Tibial artery (tissue), 4 donors: ENCODE measurements around the gene ZFPM1.
A peak's percentile ranks its signal among the peaks of the same experiment; 100 is the strongest.

ENCODE experiments used
- DNase-seq, 2 donors: peaks; one replicate each; pipeline ENCODE4 v3.0.0-alpha.2; 2019
- H3K27ac ChIP-seq, 2 donors: fragments of 200-600 bp; sonication (generic) in 1 of 2; 1 replicate in 1 of 2; 2 replicates in 1 of 2; pipeline ENCODE4 v1.5.1; 2018 to 2019; ENCODE audit warnings: mild to moderate bottlenecking in 1 of 2
- H3K27me3 ChIP-seq, 2 donors: fragments of 200-600 bp; sonication (generic) in 1 of 2; one replicate each; pipeline versions ENCODE4 v1.5.1 to v1.6.0; 2016 to 2019
- H3K36me3 ChIP-seq, 3 donors: fragments of 200-600 bp; sonication (generic) in 2 of 3; one replicate each; pipeline ENCODE4 v1.5.1; 2016 to 2019; ENCODE audit warnings: mild to moderate bottlenecking in 2 of 3
- H3K4me1 ChIP-seq, 4 donors: fragments of 200-600 bp; sonication (generic) in 2 of 4; 1 replicate in 3 of 4; 2 replicates in 1 of 4; pipeline ENCODE4 v1.5.1; 2016 to 2019
- H3K4me3 ChIP-seq, 2 donors: fragments of 200-600 bp; sonication (generic) in 1 of 2; 1 replicate in 1 of 2; 2 replicates in 1 of 2; pipeline ENCODE4 v1.5.1; 2018 to 2019; ENCODE audit warnings: mild to moderate bottlenecking in 2 of 2
- H3K9me3 ChIP-seq, 3 donors: fragments of 200-600 bp; sonication (generic) in 1 of 3; one replicate each; pipeline ENCODE4 v1.5.1; 2016 to 2019
- intact Hi-C: fragments of 100-400 bp; cut with DNase I; formaldehyde crosslinking; loops from one replicate; pipeline ENCODE4 v1.15.0; 2023; ENCODE audit warnings: low total_unique reads
- TF ChIP-seq, protein P1 (sequence below), 2 experiments: fragments of 200-600 bp in 1 of 2; fragments of 450-650 bp in 1 of 2; IDR thresholded peaks; one replicate each; pipeline ENCODE4 v1.5.1; 2017 to 2019; ENCODE audit warnings: antibody characterized with exemption in 2 of 2, mild to moderate bottlenecking in 1 of 2, moderate library complexity in 1 of 2

Gene ZFPM1

GRCh38 chr16:88453611-88454522 lies 787 bp downstream of the ZFPM1 start:
- intact Hi-C loops, result no loop called here
- TF ChIP-seq, protein P1, sequence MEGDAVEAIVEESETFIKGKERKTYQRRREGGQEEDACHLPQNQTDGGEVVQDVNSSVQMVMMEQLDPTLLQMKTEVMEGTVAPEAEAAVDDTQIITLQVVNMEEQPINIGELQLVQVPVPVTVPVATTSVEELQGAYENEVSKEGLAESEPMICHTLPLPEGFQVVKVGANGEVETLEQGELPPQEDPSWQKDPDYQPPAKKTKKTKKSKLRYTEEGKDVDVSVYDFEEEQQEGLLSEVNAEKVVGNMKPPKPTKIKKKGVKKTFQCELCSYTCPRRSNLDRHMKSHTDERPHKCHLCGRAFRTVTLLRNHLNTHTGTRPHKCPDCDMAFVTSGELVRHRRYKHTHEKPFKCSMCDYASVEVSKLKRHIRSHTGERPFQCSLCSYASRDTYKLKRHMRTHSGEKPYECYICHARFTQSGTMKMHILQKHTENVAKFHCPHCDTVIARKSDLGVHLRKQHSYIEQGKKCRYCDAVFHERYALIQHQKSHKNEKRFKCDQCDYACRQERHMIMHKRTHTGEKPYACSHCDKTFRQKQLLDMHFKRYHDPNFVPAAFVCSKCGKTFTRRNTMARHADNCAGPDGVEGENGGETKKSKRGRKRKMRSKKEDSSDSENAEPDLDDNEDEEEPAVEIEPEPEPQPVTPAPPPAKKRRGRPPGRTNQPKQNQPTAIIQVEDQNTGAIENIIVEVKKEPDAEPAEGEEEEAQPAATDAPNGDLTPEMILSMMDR (IDR thresholded peaks at IDR 0.05), result no peak
- Histone ChIP-seq H3K4me1 (peaks cover 0 to 38% (median 30%) of the 10 kb centered on the region in 4 donors), H3K27ac (no peak overlapping the region), H3K27me3 (peaks cover 0 to 26% of the 10 kb centered on the region in 2 donors), H3K36me3 (no peaks in the 10 kb centered on the region), H3K9me3 (no peaks in the 10 kb centered on the region), H3K4me3 (peak overlapping the region; percentile 48 to 64)
- no peak for DNase-seq

DNA sequence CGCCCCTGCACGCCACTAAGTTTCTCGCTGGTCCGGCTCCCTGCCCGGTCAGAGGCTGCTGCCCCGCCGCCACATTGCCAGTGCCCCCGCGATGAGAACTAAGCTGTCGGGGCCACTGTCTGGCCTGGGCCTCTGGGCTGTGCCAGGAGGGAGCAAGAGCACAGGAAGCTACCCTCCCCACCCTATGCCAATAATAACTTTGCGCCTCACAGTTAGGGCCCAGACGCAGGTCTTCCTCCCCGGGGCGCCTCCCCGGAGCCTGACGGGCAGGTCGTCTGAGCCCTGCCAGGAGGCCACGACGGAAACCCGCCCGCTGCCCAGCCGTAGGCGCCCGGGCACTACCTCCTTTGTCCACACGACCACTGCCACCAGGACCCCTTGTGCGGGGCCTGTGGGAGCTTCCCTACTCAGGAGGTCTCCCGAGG lies 1.5 kb downstream of the ZFPM1 start:
- Histone ChIP-seq H3K36me3 (no peaks in the 10 kb centered on the region), H3K27me3 (peaks cover 0 to 26% of the 10 kb centered on the region in 2 donors), H3K27ac (peak overlapping the region; percentile 11 to 25), H3K4me3 (peak overlapping the region; percentile 48 to 64), H3K9me3 (no peaks in the 10 kb centered on the region), H3K4me1 (peaks cover 0 to 38% (median 30%) of the 10 kb centered on the region in 4 donors)
- intact Hi-C loops, result no loop called here
- DNase-seq, result no peak
- TF ChIP-seq, protein P1 (IDR thresholded peaks at IDR 0.05), result no peak

DNA sequence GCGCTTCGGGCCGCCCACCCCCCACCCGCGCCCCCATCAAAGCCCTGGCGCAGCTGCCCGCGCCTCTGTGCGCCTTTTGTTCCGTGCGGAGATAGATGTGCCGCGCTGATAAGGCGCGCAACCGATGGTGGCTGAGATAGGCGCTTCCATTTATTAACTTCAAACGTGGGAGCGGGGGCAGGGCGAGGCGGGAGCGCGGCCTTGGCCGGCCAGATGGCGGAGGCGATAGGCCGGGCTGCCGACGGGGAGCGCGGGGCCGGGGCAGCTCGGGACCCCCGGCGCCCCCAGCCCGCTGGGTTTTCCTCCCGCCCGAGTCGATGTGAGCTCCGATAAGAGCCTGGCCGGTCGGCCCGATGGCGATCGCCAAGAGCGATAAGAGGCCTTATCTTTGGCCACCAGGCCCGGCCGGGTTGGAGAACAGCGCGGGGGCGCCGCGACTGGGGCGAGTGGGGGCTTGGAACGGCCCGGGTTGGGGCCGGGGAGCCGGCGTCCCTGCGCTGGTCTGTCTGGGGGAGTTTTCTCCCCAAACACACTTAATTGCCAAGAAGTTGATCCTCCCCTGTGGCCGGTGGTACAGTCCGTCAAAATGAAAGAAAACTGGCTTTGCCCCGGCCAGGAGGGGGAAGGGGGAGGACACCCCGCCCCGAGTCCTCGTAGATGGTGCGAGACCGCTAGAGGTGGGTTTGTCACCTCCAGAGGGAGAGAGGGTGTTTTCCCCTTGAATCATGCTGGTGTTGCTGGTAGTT lies 2.7 kb downstream of the ZFPM1 start:
- DNase-seq, result no peak
- Histone ChIP-seq H3K27me3 (peaks cover 0 to 35% of the 10 kb centered on the region in 2 donors), H3K9me3 (no peaks in the 10 kb centered on the region), H3K4me3 (peak overlapping the region; percentile 48 to 64), H3K4me1 (peaks cover 0 to 38% (median 30%) of the 10 kb centered on the region in 4 donors), H3K27ac (peak overlapping the region in 1 of 2 donors; percentile 25), H3K36me3 (no peaks in the 10 kb centered on the region)
- intact Hi-C loops, result no loop called here
- TF ChIP-seq, protein P1 (IDR thresholded peaks at IDR 0.05), result no peak

DNA sequence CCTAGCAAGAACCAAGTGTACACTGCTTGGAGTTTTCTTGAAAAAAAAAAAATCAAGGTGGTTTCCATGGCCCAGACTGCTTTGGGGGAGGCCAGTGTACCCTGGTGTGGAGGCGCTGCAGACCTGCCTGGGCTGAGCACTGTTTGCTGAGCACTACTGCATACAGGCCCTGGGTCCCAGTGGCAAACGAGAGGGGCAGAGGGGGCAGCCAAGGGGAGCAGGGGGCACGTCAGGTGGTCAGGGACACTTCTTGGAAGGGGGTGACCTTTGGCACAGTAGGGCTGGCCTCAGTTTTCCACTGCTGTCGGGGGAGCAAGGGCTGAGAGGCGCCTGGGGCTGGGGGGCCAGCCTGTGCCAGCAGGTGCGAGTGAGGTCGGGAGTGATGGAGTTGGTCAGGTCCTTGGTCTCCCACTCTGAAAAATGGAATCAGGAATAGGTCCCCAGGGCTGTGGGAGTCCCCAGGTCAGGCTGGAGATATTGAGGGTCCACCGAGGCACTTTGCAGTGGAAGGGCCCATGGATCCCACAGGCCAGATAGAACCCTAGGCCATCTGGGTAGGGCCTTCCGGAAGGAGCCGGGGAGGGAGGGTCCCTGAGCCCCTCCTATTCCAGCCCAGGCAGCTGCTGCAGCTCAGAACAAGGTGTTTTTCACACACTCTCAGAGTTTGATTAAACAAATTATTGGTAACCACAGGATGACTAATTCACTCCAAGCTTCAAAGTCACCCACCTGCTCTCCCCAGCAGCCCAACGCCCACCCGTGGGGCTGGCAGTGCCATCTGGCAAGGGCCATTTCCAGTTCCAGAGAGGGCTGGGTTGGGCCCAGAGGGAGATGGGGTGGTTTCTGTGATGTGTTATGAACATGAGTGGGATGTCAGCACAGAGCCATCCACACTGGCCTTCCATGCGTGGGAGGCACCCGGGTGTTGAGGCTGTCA lies 3.5 kb downstream of the ZFPM1 start:
- Histone ChIP-seq H3K9me3 (no peaks in the 10 kb centered on the region), H3K27me3 (peaks cover 0 to 39% of the 10 kb centered on the region in 2 donors), H3K4me3 (peak overlapping the region in 1 of 2 donors; percentile 64), H3K36me3 (no peaks in the 10 kb centered on the region), H3K27ac (no peak overlapping the region), H3K4me1 (peaks cover 0 to 38% (median 30%) of the 10 kb centered on the region in 4 donors)
- TF ChIP-seq, protein P1 (IDR thresholded peaks at IDR 0.05), result no peak
- intact Hi-C loops, result no loop called here
- no peak for DNase-seq
